GM21529 (cell line): ENCODE measurements around the gene FFAR2.
"Not testable (repeated sequence)": the region's sequence is repeated elsewhere in the genome, so short reads cannot be mapped to it uniquely, and the experiment has no call there.

Source experiments
- ATAC-seq: cut with Tn5 transposase; IDR thresholded peaks from one replicate; pipeline ENCODE4 v1.9.1; 2021; ENCODE audit not compliant: unreplicated experiment

FFAR2 gene

GRCh38 chr19:35447606-35448469 lies at the start of gene FFAR2:
FFAR2 (plus strand) TSS chr19:35448257; CDS start chr19:35449715, 1,458 bp downstream.
- ATAC-seq, result no peak

GRCh38 chr19:35398570-35398969 lies 49.5 kb upstream of the FFAR2 start:
- ATAC-seq, result no peak

- ATAC-seq, result no peak
Measured at GRCh38 chr19:35399231-35399630, 48.8 kb upstream of the FFAR2 start.

GRCh38 chr19:35399948-35400772 lies 47.9 kb upstream of the FFAR2 start:
- ATAC-seq, result no peak

- no peak for ATAC-seq
Measured at GRCh38 chr19:35400773-35401100, 47.3 kb upstream of the FFAR2 start.

GRCh38 chr19:35401416-35401815 lies 46.6 kb upstream of the FFAR2 start:
- ATAC-seq, result not testable (repeated sequence)

GRCh38 chr19:35403116-35403760 lies 44.8 kb upstream of the FFAR2 start:
- ATAC-seq, result no peak

GRCh38 chr19:35404879-35405622 lies 43.0 kb upstream of the FFAR2 start:
- ATAC-seq, result peak; percentile 70

GRCh38 chr19:35407619-35408018 lies 40.4 kb upstream of the FFAR2 start:
- no peak for ATAC-seq

GRCh38 chr19:35408284-35409171 lies 39.5 kb upstream of the FFAR2 start:
- ATAC-seq, result peak; percentile 69

- ATAC-seq, result no peak
Measured at GRCh38 chr19:35409191-35409590, 38.9 kb upstream of the FFAR2 start.

- ATAC-seq, result no peak
Measured at GRCh38 chr19:35410487-35410886, 37.6 kb upstream of the FFAR2 start.

GRCh38 chr19:35414442-35414841 lies 33.6 kb upstream of the FFAR2 start:
- ATAC-seq, result no peak

- no peak for ATAC-seq
Measured at GRCh38 chr19:35416331-35416730, 31.7 kb upstream of the FFAR2 start.

- ATAC-seq, result no peak
Measured at GRCh38 chr19:35417278-35417677, 30.8 kb upstream of the FFAR2 start.

- ATAC-seq, result no peak
Measured at GRCh38 chr19:35417713-35418534, 30.1 kb upstream of the FFAR2 start.

GRCh38 chr19:35419046-35419445 lies 29.0 kb upstream of the FFAR2 start:
- ATAC-seq, result no peak

- no peak for ATAC-seq
Measured at GRCh38 chr19:35419805-35420204, 28.3 kb upstream of the FFAR2 start.

GRCh38 chr19:35421362-35421761 lies 26.7 kb upstream of the FFAR2 start:
- no peak for ATAC-seq
